ENCODE data around the gene MEG3.

MEG3 gene

DNA sequence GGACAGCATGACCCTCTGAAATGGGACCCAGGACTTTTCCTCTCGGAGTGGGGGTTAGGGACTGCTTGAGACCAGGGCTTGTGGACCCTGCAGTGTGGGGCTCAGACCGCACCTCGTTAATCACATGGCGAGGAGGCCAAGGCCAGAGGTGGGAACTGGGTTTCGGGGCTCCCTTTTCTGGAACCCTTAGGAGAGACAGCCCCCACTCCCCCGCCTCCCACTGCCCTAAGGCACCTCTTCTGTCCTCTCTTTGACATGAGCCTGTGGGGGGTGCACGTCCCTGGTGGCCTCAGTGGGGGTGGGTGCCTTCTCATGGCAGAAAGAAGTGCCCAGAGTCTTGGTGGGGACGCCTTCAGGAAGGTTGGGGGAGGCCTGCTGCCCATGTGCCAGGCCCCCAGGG lies 53.3 kb downstream of the MEG3 start:
- Histone ChIP-seq H3K4me1 (ENCODE audit: control insufficient read depth, insufficient read depth, low read length, poor library complexity, severe bottlenecking) (no peaks in the 10 kb centered on the region), H3K4me3 (ENCODE audit: extremely low read depth, insufficient read depth, low read length, poor library complexity, severe bottlenecking) (no peak overlapping the region), H3K27ac (ENCODE audit: low read depth, low read length, severe bottlenecking) (no peak overlapping the region), H3K9me3 (ENCODE audit: control insufficient read depth, low read length) (peaks cover 5% of the 10 kb centered on the region), H3K36me3 (ENCODE audit: control insufficient read depth, insufficient read depth, low read length) (no peaks in the 10 kb centered on the region)
- 81 to 96% methylated on average over 4 to 6 of the region's 8 CpGs for WGBS, 2 experiments (ENCODE audit: insufficient coverage in 2 of 2)

DNA sequence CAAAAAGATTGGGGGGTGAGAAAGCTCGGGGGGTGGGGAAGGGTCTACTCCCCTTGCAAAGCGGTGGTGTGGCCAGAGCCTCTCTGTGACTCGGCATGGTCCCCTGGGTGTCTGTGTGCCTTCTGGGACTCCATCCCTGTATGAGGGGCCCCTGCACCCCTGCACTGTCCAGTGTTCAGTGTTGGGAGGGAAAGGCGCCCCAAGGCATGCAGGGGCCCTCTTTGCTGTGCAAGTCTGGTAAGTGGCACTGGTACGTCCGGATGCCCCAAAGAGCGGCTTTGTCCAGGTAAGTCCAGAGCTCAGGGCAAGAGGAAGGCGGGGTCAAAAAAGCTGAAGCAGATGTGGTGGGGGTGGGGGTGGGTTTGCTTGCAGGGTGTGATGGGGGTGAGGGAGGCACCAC lies 53.9 kb downstream of the MEG3 start:
- H3K36me3 ChIP-seq (ENCODE audit: control insufficient read depth, insufficient read depth, low read length), result no peaks in the 10 kb centered on the region
- H3K9me3 ChIP-seq (ENCODE audit: control insufficient read depth, low read length), result peaks cover 5% of the 10 kb centered on the region
- H3K27ac ChIP-seq (ENCODE audit: low read depth, low read length, severe bottlenecking), result no peak overlapping the region
- H3K4me1 ChIP-seq (ENCODE audit: control insufficient read depth, insufficient read depth, low read length, poor library complexity, severe bottlenecking), result no peaks in the 10 kb centered on the region
- 90 to 91% methylated on average over 6 of the region's 8 CpGs for WGBS, 2 experiments (ENCODE audit: insufficient coverage in 2 of 2)
- H3K4me3 ChIP-seq (ENCODE audit: extremely low read depth, insufficient read depth, low read length, poor library complexity, severe bottlenecking), result no peak overlapping the region

DNA sequence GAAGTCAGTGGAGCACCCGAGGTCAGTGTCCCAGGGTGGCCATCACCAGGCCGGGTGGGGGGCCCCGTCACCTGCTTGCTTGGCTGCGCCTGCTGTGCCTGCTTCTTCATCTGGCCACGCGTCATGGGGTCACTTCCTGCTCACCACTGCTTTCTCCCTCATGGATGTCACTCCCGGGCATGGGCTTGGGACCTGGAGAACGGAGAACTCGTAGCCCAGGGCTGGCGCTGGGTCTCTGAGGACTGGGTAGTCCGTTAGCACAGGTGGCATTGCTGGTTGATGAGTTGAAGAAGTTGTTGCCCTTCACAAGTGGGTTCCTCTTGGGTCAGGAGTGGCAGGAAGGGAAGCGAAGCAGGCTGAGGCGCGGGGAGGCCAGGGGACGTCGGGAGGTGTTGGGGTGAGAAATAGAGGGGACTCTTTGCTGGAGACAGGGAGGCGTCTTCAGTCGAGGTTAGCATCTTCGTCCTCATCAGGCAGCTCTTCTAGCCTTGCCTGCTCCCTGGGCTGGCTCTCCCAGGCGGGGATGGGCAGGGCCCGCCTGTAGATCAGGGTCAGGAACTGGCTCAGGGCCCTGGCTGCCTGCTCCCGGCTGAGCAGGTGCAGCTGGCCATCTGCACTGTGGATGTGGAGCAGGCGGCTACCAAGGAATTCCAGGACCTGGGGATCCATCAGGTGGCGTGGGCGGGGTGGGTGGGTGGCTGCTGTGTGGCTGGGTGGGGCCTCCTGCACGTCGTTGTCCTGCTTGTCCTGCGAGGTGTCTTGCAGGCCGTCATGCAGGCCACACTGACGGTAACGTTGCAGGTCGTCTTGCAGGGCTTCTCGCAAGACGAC lies 54.6 kb downstream of the MEG3 start:
- no peaks in the 10 kb centered on the region for H3K4me1 ChIP-seq (ENCODE audit: control insufficient read depth, insufficient read depth, low read length, poor library complexity, severe bottlenecking)
- H3K27ac ChIP-seq (ENCODE audit: low read depth, low read length, severe bottlenecking), result no peak overlapping the region
- no peak overlapping the region for H3K4me3 ChIP-seq (ENCODE audit: extremely low read depth, insufficient read depth, low read length, poor library complexity, severe bottlenecking)
- peaks cover 5% of the 10 kb centered on the region for H3K9me3 ChIP-seq (ENCODE audit: control insufficient read depth, low read length)
- WGBS, 2 experiments (ENCODE audit: insufficient coverage in 2 of 2), result 93% methylated on average over 32 to 33 of the region's 34 CpGs
- no peaks in the 10 kb centered on the region for H3K36me3 ChIP-seq (ENCODE audit: control insufficient read depth, insufficient read depth, low read length)

DNA sequence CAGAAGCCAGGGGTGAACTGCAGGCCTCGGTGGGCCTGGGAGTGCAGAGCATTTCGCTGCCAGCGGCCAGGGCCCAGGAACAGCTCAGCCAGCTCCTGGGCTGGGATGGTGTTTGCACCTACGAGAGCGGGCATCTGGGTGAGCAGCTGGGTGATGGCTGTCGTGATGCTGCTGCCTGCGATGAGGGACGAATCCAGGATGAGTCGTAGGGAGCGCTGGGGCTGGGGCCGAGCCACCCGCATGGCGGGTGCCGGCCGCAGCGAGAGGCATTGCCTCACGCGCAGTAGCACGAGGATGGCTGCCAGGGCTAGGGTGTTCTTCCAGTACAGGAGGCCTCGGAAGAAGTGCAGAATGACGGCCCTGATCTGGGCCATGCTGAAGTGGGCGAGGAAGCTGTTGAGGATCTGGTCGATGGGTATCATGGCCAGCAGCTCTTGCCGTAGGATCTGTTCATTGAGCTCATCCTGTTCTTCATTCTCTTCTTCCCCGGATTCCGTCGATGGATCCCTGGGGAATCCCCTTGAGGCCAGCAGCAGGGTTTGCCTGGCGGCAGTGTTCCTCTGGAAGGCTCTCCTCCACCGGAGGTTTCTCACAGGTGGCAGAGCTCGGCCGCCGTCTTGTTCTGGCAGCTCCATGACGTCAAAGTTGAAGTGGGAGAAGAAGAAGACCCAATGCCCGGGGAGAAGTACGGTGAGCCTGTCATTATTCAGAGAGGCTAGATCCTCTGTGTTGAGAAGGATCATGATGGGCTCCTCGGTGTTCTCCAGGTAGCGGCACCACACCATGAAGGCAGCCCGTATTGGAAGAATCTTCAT lies 55.5 kb downstream of the MEG3 start:
- peaks cover 5% of the 10 kb centered on the region for H3K9me3 ChIP-seq (ENCODE audit: control insufficient read depth, low read length)
- peaks cover 4% of the 10 kb centered on the region for H3K4me1 ChIP-seq (ENCODE audit: control insufficient read depth, insufficient read depth, low read length, poor library complexity, severe bottlenecking)
- no peak overlapping the region for H3K27ac ChIP-seq (ENCODE audit: low read depth, low read length, severe bottlenecking)
- WGBS, 2 experiments (ENCODE audit: insufficient coverage in 2 of 2), result 95 to 97% methylated on average over 36 to 37 of the region's 38 CpGs
- H3K4me3 ChIP-seq (ENCODE audit: extremely low read depth, insufficient read depth, low read length, poor library complexity, severe bottlenecking), result no peak overlapping the region
- no peaks in the 10 kb centered on the region for H3K36me3 ChIP-seq (ENCODE audit: control insufficient read depth, insufficient read depth, low read length)

DNA sequence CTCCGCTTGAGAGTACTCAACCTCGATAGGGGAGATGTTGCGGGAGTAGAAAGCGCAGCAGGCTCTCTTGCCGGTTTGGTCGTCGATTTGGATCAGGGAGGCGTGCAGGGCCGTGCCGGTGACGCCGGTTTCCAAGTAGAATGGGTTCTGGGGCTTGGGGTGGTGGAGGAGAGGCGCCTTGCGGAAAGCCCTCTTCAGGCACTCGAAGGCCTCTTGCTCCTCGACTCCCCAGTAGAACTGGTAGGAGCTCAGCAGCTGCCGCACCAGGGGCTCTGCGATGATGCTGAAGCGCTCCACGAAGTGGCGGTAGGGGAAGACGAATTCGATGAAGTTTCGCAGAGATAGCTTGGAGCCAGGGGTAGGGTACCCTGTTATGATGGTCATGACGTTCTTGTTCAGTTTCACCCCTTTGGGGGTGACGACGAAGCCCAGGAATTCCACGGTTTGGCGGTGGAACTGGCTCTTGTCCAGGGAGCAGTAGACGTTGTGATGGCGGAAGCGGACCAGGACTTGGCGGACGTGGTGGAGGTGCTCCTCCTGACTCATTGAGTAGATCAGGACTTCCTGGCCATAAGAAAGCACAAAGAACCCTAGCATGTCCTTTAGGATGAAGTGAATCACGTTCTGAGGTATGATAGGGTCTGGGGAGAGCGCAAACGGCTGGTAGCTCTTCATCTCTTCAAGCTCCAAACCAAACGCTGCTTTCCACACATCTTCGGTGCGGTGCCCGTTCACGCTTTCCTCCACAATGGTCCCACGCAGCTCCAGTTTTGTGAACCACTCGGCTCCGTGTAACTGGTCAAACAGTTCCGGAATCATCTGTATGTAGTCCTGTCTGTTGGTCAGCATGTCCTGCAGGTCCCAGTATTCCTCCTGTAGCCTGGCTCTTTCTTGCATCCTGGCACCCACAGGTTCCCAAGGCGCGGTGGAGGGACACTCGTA lies 56.4 kb downstream of the MEG3 start:
- Histone ChIP-seq H3K4me1 (ENCODE audit: control insufficient read depth, insufficient read depth, low read length, poor library complexity, severe bottlenecking) (peaks cover 4% of the 10 kb centered on the region), H3K36me3 (ENCODE audit: control insufficient read depth, insufficient read depth, low read length) (no peaks in the 10 kb centered on the region), H3K27ac (ENCODE audit: low read depth, low read length, severe bottlenecking) (no peak overlapping the region), H3K4me3 (ENCODE audit: extremely low read depth, insufficient read depth, low read length, poor library complexity, severe bottlenecking) (no peak overlapping the region), H3K9me3 (ENCODE audit: control insufficient read depth, low read length) (peaks cover 5% of the 10 kb centered on the region)
- WGBS, 2 experiments (ENCODE audit: insufficient coverage in 2 of 2), result 93 to 94% methylated on average over 43 to 47 of the region's 49 CpGs

DNA sequence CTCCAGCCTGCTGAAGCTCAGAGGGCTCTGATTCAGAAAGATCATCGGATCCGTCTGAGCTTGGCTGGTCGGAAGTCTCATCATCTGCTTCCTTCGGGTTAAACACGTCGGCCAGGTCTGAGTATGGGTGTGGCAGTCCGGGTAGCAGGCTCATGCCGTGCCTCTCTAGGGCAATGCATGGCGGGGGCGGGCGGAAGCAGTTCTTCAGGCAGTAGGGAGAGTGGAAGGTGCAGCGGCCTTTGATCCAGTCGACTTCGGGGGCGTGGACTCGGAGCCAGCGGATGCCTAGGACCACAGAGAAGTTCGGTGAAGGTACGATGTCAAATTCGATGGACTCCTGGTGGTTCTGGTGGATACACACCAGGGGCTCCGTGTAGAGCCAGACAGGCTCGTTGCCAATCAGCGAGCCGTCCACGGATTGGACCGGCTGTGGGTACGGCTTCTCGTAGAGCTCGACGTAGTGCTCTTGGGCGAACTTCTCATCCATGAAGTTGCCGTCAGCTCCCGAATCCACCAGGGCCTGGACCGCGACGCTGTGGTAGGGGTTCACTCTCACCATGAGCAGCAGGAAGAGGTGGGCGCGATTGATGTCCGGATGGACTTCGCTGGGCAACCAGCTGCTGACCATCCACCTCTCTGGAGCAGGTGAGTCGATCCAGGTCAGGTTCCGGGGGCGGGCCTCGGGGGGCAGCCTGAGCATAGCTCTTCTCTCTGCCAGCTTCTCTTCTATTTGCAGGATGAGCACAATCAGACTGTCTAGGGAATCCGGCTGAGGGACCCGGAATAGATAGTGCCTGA lies 57.3 kb downstream of the MEG3 start:
- Histone ChIP-seq H3K9me3 (ENCODE audit: control insufficient read depth, low read length) (peaks cover 5% of the 10 kb centered on the region), H3K27ac (ENCODE audit: low read depth, low read length, severe bottlenecking) (no peak overlapping the region), H3K4me3 (ENCODE audit: extremely low read depth, insufficient read depth, low read length, poor library complexity, severe bottlenecking) (no peak overlapping the region), H3K4me1 (ENCODE audit: control insufficient read depth, insufficient read depth, low read length, poor library complexity, severe bottlenecking) (peaks cover 4% of the 10 kb centered on the region), H3K36me3 (ENCODE audit: control insufficient read depth, insufficient read depth, low read length) (no peaks in the 10 kb centered on the region)
- 90 to 94% methylated on average over 43 to 46 of the region's 46 CpGs for WGBS, 2 experiments (ENCODE audit: insufficient coverage in 2 of 2)

DNA sequence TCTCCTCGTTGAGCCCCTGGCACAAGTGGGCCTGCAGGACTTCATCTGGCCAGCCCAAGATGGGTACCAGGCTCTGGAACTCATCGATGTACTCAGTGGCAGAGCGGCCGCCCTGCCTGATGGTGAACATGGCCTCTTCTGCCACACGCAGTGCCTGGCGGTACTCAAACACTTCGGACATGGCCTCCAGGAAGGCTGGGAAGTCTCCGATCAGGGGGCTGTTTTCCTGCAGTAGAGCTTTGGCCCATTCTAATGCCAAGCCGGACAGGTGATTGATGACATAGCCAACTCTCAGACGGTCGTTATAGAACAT lies 57.8 kb downstream of the MEG3 start:
- H3K4me3 ChIP-seq (ENCODE audit: extremely low read depth, insufficient read depth, low read length, poor library complexity, severe bottlenecking), result no peak overlapping the region
- WGBS, 2 experiments (ENCODE audit: insufficient coverage in 2 of 2), result 87 to 96% methylated on average over 11 of the region's 11 CpGs
- H3K36me3 ChIP-seq (ENCODE audit: control insufficient read depth, insufficient read depth, low read length), result no peaks in the 10 kb centered on the region
- peaks cover 4% of the 10 kb centered on the region for H3K4me1 ChIP-seq (ENCODE audit: control insufficient read depth, insufficient read depth, low read length, poor library complexity, severe bottlenecking)
- peaks cover 5% of the 10 kb centered on the region for H3K9me3 ChIP-seq (ENCODE audit: control insufficient read depth, low read length)
- H3K27ac ChIP-seq (ENCODE audit: low read depth, low read length, severe bottlenecking), result no peak overlapping the region

DNA sequence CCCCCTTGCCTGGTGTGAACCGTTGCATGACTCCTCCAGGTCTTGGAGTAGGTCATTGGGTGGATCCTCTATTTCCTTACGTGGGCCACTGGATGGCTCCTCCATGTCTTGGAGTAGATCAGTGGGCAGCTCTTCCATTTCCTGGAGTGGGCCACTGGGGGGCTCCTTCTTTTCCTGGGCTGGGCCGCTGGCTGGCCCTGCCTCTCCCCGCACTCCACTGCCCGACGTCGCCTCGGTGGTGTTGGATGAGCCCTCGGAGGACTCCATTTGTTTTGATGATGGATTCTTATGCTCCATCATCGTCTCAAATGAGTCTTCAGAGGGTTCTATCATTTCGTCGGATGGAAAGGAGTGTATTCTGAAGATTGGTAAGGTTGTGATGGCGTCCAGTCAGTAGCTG lies 58.5 kb downstream of the MEG3 start:
- Histone ChIP-seq H3K36me3 (ENCODE audit: control insufficient read depth, insufficient read depth, low read length) (no peaks in the 10 kb centered on the region), H3K4me1 (ENCODE audit: control insufficient read depth, insufficient read depth, low read length, poor library complexity, severe bottlenecking) (peaks cover 4% of the 10 kb centered on the region), H3K4me3 (ENCODE audit: extremely low read depth, insufficient read depth, low read length, poor library complexity, severe bottlenecking) (no peak overlapping the region), H3K9me3 (ENCODE audit: control insufficient read depth, low read length) (peaks cover 5% of the 10 kb centered on the region), H3K27ac (ENCODE audit: low read depth, low read length, severe bottlenecking) (no peak overlapping the region)
- 86 to 94% methylated on average over 11 to 13 of the region's 13 CpGs for WGBS, 2 experiments (ENCODE audit: insufficient coverage in 2 of 2)

DNA sequence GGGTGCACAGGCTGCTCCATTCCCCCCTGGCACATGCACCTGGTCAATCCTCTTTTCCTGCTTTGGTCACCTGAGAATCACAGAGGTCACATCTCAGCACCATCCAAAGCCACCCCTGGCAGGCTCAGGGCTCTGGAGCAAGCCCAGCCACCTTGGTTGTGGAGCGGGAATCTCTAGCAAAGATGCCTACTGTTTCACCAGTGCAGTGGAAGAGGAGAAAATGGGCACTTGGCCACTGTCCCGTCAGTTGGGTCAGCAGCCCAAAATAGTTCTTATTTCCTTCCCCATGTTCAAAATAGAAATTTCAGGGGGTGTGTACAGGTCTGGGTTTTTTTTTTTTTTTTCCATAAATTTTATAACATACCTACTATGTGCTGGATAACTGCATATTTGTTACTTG lies 59.3 kb downstream of the MEG3 start:
- Histone ChIP-seq H3K36me3 (ENCODE audit: control insufficient read depth, insufficient read depth, low read length) (no peaks in the 10 kb centered on the region), H3K4me1 (ENCODE audit: control insufficient read depth, insufficient read depth, low read length, poor library complexity, severe bottlenecking) (peaks cover 4% of the 10 kb centered on the region), H3K27ac (ENCODE audit: low read depth, low read length, severe bottlenecking) (no peak overlapping the region), H3K4me3 (ENCODE audit: extremely low read depth, insufficient read depth, low read length, poor library complexity, severe bottlenecking) (no peak overlapping the region), H3K9me3 (ENCODE audit: control insufficient read depth, low read length) (peaks cover 5% of the 10 kb centered on the region)
- WGBS, 2 experiments (ENCODE audit: insufficient coverage in 2 of 2), result 88 to 100% methylated on average over 1 of the region's 2 CpGs

DNA sequence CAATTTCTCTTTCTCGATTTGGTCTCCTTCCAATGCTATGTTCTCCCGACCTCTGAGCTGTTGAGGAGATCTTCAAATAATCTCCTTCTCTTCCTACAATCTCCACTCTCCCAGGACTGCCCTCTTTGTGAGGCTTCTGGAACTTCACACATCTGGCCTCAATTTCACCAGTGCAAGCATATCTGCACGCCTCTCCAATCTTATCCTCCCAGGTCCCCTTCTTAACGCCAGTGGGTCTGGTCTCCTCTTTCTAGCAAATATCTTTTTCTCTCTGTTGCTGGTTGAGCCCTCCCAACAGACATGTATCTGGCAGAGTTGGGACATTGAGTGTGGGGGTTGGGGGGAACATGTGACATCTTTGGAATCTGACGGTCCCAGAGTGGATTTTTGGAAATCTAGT lies 59.7 kb downstream of the MEG3 start:
- 83 to 96% methylated on average over 3 to 4 of the region's 5 CpGs for WGBS, 2 experiments (ENCODE audit: insufficient coverage in 2 of 2)
- H3K4me3 ChIP-seq (ENCODE audit: extremely low read depth, insufficient read depth, low read length, poor library complexity, severe bottlenecking), result no peak overlapping the region
- H3K27ac ChIP-seq (ENCODE audit: low read depth, low read length, severe bottlenecking), result no peak overlapping the region
- no peaks in the 10 kb centered on the region for H3K36me3 ChIP-seq (ENCODE audit: control insufficient read depth, insufficient read depth, low read length)
- peaks cover 4% of the 10 kb centered on the region for H3K4me1 ChIP-seq (ENCODE audit: control insufficient read depth, insufficient read depth, low read length, poor library complexity, severe bottlenecking)
- H3K9me3 ChIP-seq (ENCODE audit: control insufficient read depth, low read length), result peaks cover 5% of the 10 kb centered on the region

Data from mesodermal cell (in vitro differentiated cells).